ENCODE results near the gene ARL8B. TPM values are rescaled to one million over a fixed set of nuclear protein-coding genes. Genes with fewer than 3 reads are reported as not detected.

ARL8B gene
- total and polyA plus RNA-seq, 2 of the 8 experiments (the other 6 are each of a cell fraction or from before 2014, with no cell fraction given), result 14.5 to 27.8 TPM

GRCh38 chr3:5166846-5167245 is 44.8 kb downstream of the ARL8B start:
- H4K5ac ChIP-seq (ENCODE audit: insufficient read length, low read depth, low read length), result no peak overlapping the region
- no peaks in the 10 kb centered on the region for H3K23me2 ChIP-seq (ENCODE audit: low read depth, low read length)
- no peak overlapping the region for H3K23ac ChIP-seq (ENCODE audit: insufficient read length)
- no peak overlapping the region for H2BK15ac ChIP-seq (ENCODE audit: low read length)
- no peaks in the 10 kb centered on the region for H3K9me3 ChIP-seq (ENCODE audit: insufficient read depth in 2 of 2, low read depth in 1 of 2, low read length in 1 of 2)
- no peak overlapping the region for H3K27ac ChIP-seq (ENCODE audit: low read depth, low read length)
- H2AFZ ChIP-seq (ENCODE audit: low read length), result no peak overlapping the region
- H3K9ac ChIP-seq (replicated peaks in 1 of 4; ENCODE audit: extremely low read depth in 1 of 4, low read depth in 3 of 4, low read length in 3 of 4), result no peak overlapping the region
- H3K36me3 ChIP-seq (ENCODE audit: control insufficient read depth in 2 of 4, insufficient read depth in 4 of 4, low read length in 3 of 4), result no peaks in the 10 kb centered on the region; a peak in 1 of 8 replicates
- H2BK5ac ChIP-seq (ENCODE audit: low read depth, low read length), result no peak overlapping the region
- no peak overlapping the region for H2BK20ac ChIP-seq (ENCODE audit: low read length)
- no peaks in the 10 kb centered on the region; the same call in 1 of the 2 replicates for H3K79me1 ChIP-seq (ENCODE audit: low read depth, low read length)
- DNase-seq (ENCODE audit: low read depth in 1 of 2, low spot score in 2 of 2) (no peak), FAIRE-seq (no peak)
- no peak overlapping the region for H3K4me2 ChIP-seq (ENCODE audit: insufficient read depth in 1 of 2, low read depth in 2 of 2, low read length in 2 of 2)
- peaks cover 0 to 7% of the 10 kb centered on the region in 2 experiments for H4K20me1 ChIP-seq (replicated peaks in 1 of 2; ENCODE audit: control insufficient read depth in 1 of 2, insufficient read depth in 2 of 2, low read length in 2 of 2)
- ChIA-PET CTCF (ENCODE audit: partially characterized antibody) (interaction anchor here (0.8 to 2.6 kb wide), 4 partner anchors 14 to 44 kb away, joined by 3 to 7 read pairs (median 4); no protein-coding TSS in a partner anchor), POLR2A (ENCODE audit: partially characterized antibody) (interaction anchor here (0.7 to 1.4 kb wide), 2 partner anchors 15 to 19 kb away, joined by 4 to 5 read pairs; no protein-coding TSS in a partner anchor)
- H3K4me3 ChIP-seq (ENCODE audit: extremely low read depth in 1 of 4, insufficient read depth in 2 of 4, low read depth in 3 of 4, low read length in 4 of 4), result no peak overlapping the region
- no peak overlapping the region for H3K14ac ChIP-seq (ENCODE audit: insufficient read length)
- no peak overlapping the region for H4K8ac ChIP-seq (ENCODE audit: extremely low read depth, insufficient read depth, low read length)
- H3K79me2 ChIP-seq (ENCODE audit: control insufficient read depth in 1 of 2, insufficient read depth in 2 of 2, low read length in 2 of 2), result peaks cover 6 to 69% of the 10 kb centered on the region in 2 experiments
- H3K4me1 ChIP-seq (replicated peaks in 1 of 4; ENCODE audit: control insufficient read depth in 3 of 4, insufficient read depth in 4 of 4, low read length in 3 of 4), result peaks cover 0 to 4% (median 3%) of the 10 kb centered on the region in 4 experiments; a peak in 5 of 7 replicates
- H2BK12ac ChIP-seq (ENCODE audit: low read depth, low read length), result no peak overlapping the region
- 73% methylated on average over 2 of the region's 2 CpGs; no CpG with 5 or more reads in 1 of the 2 experiments for WGBS, 2 experiments (ENCODE audit: extremely low coverage in 1 of 2, insufficient coverage in 1 of 2, insufficient read length in 1 of 2, insufficient replicate concordance in 2 of 2, low coverage in 1 of 2, low lambda C conversion rate in 2 of 2, missing lambda C conversion rate in 1 of 2)
- H3K18ac ChIP-seq (ENCODE audit: extremely low read depth, low read length), result peak overlapping the region; percentile 71; the same call in 1 of the 2 replicates
- no peak overlapping the region for H2AK5ac ChIP-seq (ENCODE audit: low read depth, low read length)
- no peaks in the 10 kb centered on the region for H3K27me3 ChIP-seq (replicated peaks in 1 of 4; ENCODE audit: control insufficient read depth in 3 of 4, extremely low read depth in 1 of 4, insufficient read depth in 3 of 4, low read length in 3 of 4)
- H3K56ac ChIP-seq (replicated peaks; ENCODE audit: insufficient read length, low read depth, low read length), result no peak overlapping the region
- no peak overlapping the region for H3K4ac ChIP-seq (replicated peaks; ENCODE audit: insufficient read length, low read depth, low read length)
- no peak overlapping the region for H2BK120ac ChIP-seq (replicated peaks; ENCODE audit: low read depth, low read length)
- peak overlapping the region; percentile 74 for H4K91ac ChIP-seq (replicated peaks; ENCODE audit: insufficient read length, low read length)
- TF ChIP-seq POU5F1 (IDR thresholded peaks at IDR 0.05; ENCODE audit: low read depth, low read length), result no peak
- no peak for TF ChIP-seq CEBPB (IDR thresholded peaks at IDR 0.05; ENCODE audit: low read depth, low read length)
- TF ChIP-seq SP4 (IDR thresholded peaks at IDR 0.05; ENCODE audit: low read length), result no peak
- TF ChIP-seq SIRT6 (IDR thresholded peaks at IDR 0.05; ENCODE audit: low read length), result no peak
- no peak for TF ChIP-seq CTBP2 (IDR thresholded peaks at IDR 0.05; ENCODE audit: borderline replicate concordance, insufficient read depth, insufficient read length, low read length)
- TF ChIP-seq CBX5 (IDR thresholded peaks at IDR 0.05; ENCODE audit: low read depth, low read length), result no peak
- TF ChIP-seq KDM5A (IDR thresholded peaks at IDR 0.05; ENCODE audit: low read length), result no peak
- TF ChIP-seq E2F6 (IDR thresholded peaks at IDR 0.05), result no peak
- no peak for TF ChIP-seq GABPA (IDR thresholded peaks at IDR 0.05; ENCODE audit: borderline replicate concordance, insufficient read depth, low read length)
- no peak for TF ChIP-seq ATF2 (IDR thresholded peaks at IDR 0.05; ENCODE audit: low read length)
- no peak for TF ChIP-seq BRCA1 (IDR thresholded peaks at IDR 0.05; ENCODE audit: low read depth, low read length)
- TF ChIP-seq EGR1 (IDR thresholded peaks at IDR 0.05; ENCODE audit: borderline replicate concordance, low read depth, low read length), result no peak

All from H1 (cell line).